Endothelial cell of umbilical vein (primary cell): Measurements from ENCODE around the gene GABBR2. TPM values are rescaled to one million over a fixed set of nuclear protein-coding genes. Genes with fewer than 3 reads are reported as not detected.

Experiments
- BruUV-seq: library from RNA; stranded (reverse); fragments of 400-500 nt; replicated peaks from 2 replicates; lab custom pipeline; 2021; lab: Mats Ljungman, UMichigan
- CTCF ChIA-PET: fragments of 300-600, 350-600 bp; sonication (Branson Sonifier 250); formaldehyde crosslinking; loops from one replicate; lab custom pipeline; 2021; ENCODE audit warnings: antibody characterized with exemption, inconsistent platforms; lab: Charles Lee
- POLR2A ChIA-PET: fragments of 300-600, 350-600 bp; sonication (Branson Sonifier 250); formaldehyde crosslinking; loops from one replicate; lab custom pipeline; 2021; ENCODE audit warnings: antibody characterized with exemption, inconsistent platforms; lab: Charles Lee
- DNase-seq: peaks from one replicate; pipeline ENCODE4 v3.0.0-alpha.2; 2011; ENCODE audit warnings: low read depth, low spot score
- FAIRE-seq: peaks from 2 replicates; lab custom pipeline; 2011; peaks lifted over from hg19 to GRCh38; lab: Jason Lieb, UNC
- H2AFZ ChIP-seq: 2 replicates; pipeline ENCODE4 v1.6.0; 2012; ENCODE audit warnings: low read depth, low read length, control low read depth, inconsistent platforms
- H3K27ac ChIP-seq: 2 replicates; pipeline ENCODE4 v1.5.1; 2011; ENCODE audit warnings: low read depth, mild to moderate bottlenecking, control low read depth, low read length, moderate library complexity; ENCODE audit not compliant: insufficient read depth
- H3K27me3 ChIP-seq, 2 experiments: 2 replicates each; pipeline versions ENCODE4 v1.6.0 to v1.6.1; 2011; ENCODE audit warnings: low read length in 2 of 2, mixed read lengths in 1 of 2; ENCODE audit not compliant: control insufficient read depth in 2 of 2, insufficient read depth in 2 of 2
- H3K36me3 ChIP-seq, 2 experiments: 2 replicates in 1 of 2; 3 replicates in 1 of 2; pipeline ENCODE4 v1.5.1; 2011; ENCODE audit warnings: low read length in 2 of 2, mild to moderate bottlenecking in 1 of 2, moderate library complexity in 1 of 2; ENCODE audit not compliant: control insufficient read depth in 2 of 2, insufficient read depth in 2 of 2; ENCODE audit errors: extremely low read depth in 1 of 2
- H3K4me1 ChIP-seq: 3 replicates; pipeline ENCODE4 v1.5.1; 2011; ENCODE audit warnings: mild to moderate bottlenecking, low read length; ENCODE audit not compliant: control insufficient read depth, insufficient read depth; ENCODE audit errors: extremely low read depth
- H3K4me2 ChIP-seq: 2 replicates; pipeline ENCODE4 v1.6.1; 2011; ENCODE audit warnings: low read length, control low read depth, mixed read lengths; ENCODE audit not compliant: insufficient read depth
- H3K4me3 ChIP-seq, 3 experiments: fragments of 200-600 bp in 1 of 3; sonication (generic), shearing (Covaris generic) in 1 of 3; replicated peaks in 1 of 3; 2 replicates each; pipeline ENCODE4 v1.5.1; 2011 to 2016; ENCODE audit warnings: control low read depth in 3 of 3, low read length in 3 of 3, mild to moderate bottlenecking in 2 of 3, inconsistent platforms in 1 of 3, low read depth in 1 of 3, moderate library complexity in 1 of 3; ENCODE audit not compliant: insufficient read depth in 1 of 3
- H3K79me2 ChIP-seq: 2 replicates; pipeline ENCODE4 v1.6.0; 2012; ENCODE audit warnings: low read length, inconsistent platforms; ENCODE audit not compliant: control insufficient read depth, insufficient read depth
- H3K9ac ChIP-seq: replicated peaks from 2 replicates; pipeline ENCODE3; 2011; ENCODE audit warnings: low read length, control low read depth; ENCODE audit not compliant: insufficient read depth; ENCODE audit errors: extremely low read depth
- H3K9me1 ChIP-seq: replicated peaks from 3 replicates; pipeline ENCODE4 v1.6.0; 2011; ENCODE audit warnings: mild to moderate bottlenecking, low read length; ENCODE audit not compliant: control insufficient read depth, insufficient read depth; ENCODE audit errors: extremely low read depth
- H3K9me3 ChIP-seq: replicated peaks from 2 replicates; pipeline ENCODE4 v1.5.1; 2012; ENCODE audit warnings: low read length, inconsistent platforms; ENCODE audit not compliant: control insufficient read depth, insufficient read depth
- H4K20me1 ChIP-seq: replicated peaks from 2 replicates; pipeline ENCODE3; 2011; ENCODE audit warnings: mild to moderate bottlenecking, low read length; ENCODE audit not compliant: control insufficient read depth, insufficient read depth; ENCODE audit errors: extremely low read depth
- EZH2 ChIP-seq: IDR thresholded peaks from 2 replicates; pipeline ENCODE4 v1.6.1; 2012; ENCODE audit warnings: borderline replicate concordance, low read depth, mild to moderate bottlenecking, moderate library complexity, low read length, inconsistent platforms; ENCODE audit not compliant: severe bottlenecking
- FOS ChIP-seq: IDR thresholded peaks from 2 replicates; pipeline ENCODE4 v1.6.1; 2011; ENCODE audit warnings: mild to moderate bottlenecking, low read length, moderate library complexity, borderline replicate concordance; ENCODE audit not compliant: insufficient read depth
- GATA2 ChIP-seq: IDR thresholded peaks from 2 replicates; pipeline ENCODE4 v1.7.0; 2011; ENCODE audit warnings: low read depth, mild to moderate bottlenecking, moderate library complexity, mixed read lengths, low read length; ENCODE audit not compliant: insufficient read length, insufficient read depth
- MAX ChIP-seq: IDR thresholded peaks from 2 replicates; pipeline ENCODE4 v1.6.1; 2011; ENCODE audit not compliant: insufficient read depth, insufficient read length
- MYC ChIP-seq: IDR thresholded peaks from one replicate; pipeline ENCODE4 v1.6.1; 2011; ENCODE audit warnings: mild to moderate bottlenecking, low read depth, low read length
- POLR2A ChIP-seq: IDR thresholded peaks from 2 replicates; pipeline ENCODE4 v1.6.1; 2012; ENCODE audit warnings: low read depth, mild to moderate bottlenecking, control low read depth, low read length
- POLR2AphosphoS5 ChIP-seq: IDR thresholded peaks from 2 replicates; pipeline ENCODE4 v1.6.1; 2012; ENCODE audit warnings: low read depth, mild to moderate bottlenecking, control low read depth, low read length, moderate library complexity; ENCODE audit not compliant: insufficient read depth
- dilution Hi-C: fragments of 300-500 bp; cut with MboI; formaldehyde crosslinking; loops from one replicate; pipeline ENCODE4 v1.15.0; 2019; ENCODE audit warnings: low sequenced_read_pairs; ENCODE audit not compliant: extremely low pct_ligation_motif_present
- intact Hi-C: fragments of 100-400 bp; cut with micrococcal nuclease; formaldehyde crosslinking; loops from one replicate; pipeline ENCODE4 v1.10.0; 2022
- polyA plus RNA-seq, 4 experiments: library from polyadenylated mRNA; depleted of rRNA in 3 of 4; stranded (reverse) in 3 of 4; unstranded in 1 of 4; fragments of >200 nt; gene quantifications; 2 replicates each; pipeline versions ENCODE4 v1.2.1 to v1.2.3, GENCODE V29; 2011 to 2012; ENCODE audit warnings: missing spikeins in 1 of 4
- total RNA-seq: library from RNA; stranded (reverse); gene quantifications from 2 replicates; pipeline ENCODE4 v1.2.3, GENCODE V29; 2021
- TF ChIP-seq, protein P1 (sequence below), 2 donors: IDR thresholded peaks; 1 replicate in 1 of 2; 2 replicates in 1 of 2; pipeline ENCODE4 v1.5.1; 2011; ENCODE audit warnings: low read length in 2 of 2, mild to moderate bottlenecking in 2 of 2, moderate library complexity in 2 of 2, control low read depth in 1 of 2, inconsistent platforms in 1 of 2, low read depth in 1 of 2; ENCODE audit not compliant: insufficient read depth in 1 of 2; ENCODE audit errors: extremely low read depth in 1 of 2

Gene GABBR2
- total and polyA plus RNA-seq, 2 donors (not counting 3 experiments of a cell fraction or from before 2014, with no cell fraction given) = 1.1 to 9.2 TPM

GRCh38 chr9:98660541-98660940 lies 48.2 kb downstream of the GABBR2 start:
- Histone ChIP-seq H4K20me1 (no peaks in the 10 kb centered on the region), H3K9me3 (no peaks in the 10 kb centered on the region), H3K4me3 (no peak overlapping the region), H3K4me1 (peaks cover 4% of the 10 kb centered on the region), H3K27ac (no peak overlapping the region), H2AFZ (peak overlapping the region; percentile 11), H3K36me3 (no peaks in the 10 kb centered on the region), H3K79me2 (no peaks in the 10 kb centered on the region), H3K9me1 (no peaks in the 10 kb centered on the region), H3K4me2 (peak overlapping the region; percentile 25), H3K27me3 (no peaks in the 10 kb centered on the region), H3K9ac (no peak overlapping the region)
- no TSS peak for BruUV-seq
- intact Hi-C loops (no loop called here), dilution Hi-C loops (no loop called here)
- ChIA-PET CTCF (interaction anchor here (1.1 kb wide), 1 partner anchor 13 kb away, joined by 3 read pairs; no protein-coding TSS in a partner anchor), POLR2A (no interaction called here)
- peak; percentile 78 for FAIRE-seq
- TF ChIP-seq MYC = no peak
- TF ChIP-seq GATA2 = peak; percentile 84
- TF ChIP-seq FOS = no peak
- DNase-seq = peak; percentile 46

- DNase-seq (peak; percentile 66), FAIRE-seq (no peak)
- Histone ChIP-seq H3K4me3 (no peak overlapping the region), H2AFZ (no peak overlapping the region), H3K27ac (no peak overlapping the region), H3K79me2 (peaks cover 2% of the 10 kb centered on the region), H3K4me2 (no peak overlapping the region), H3K9ac (no peak overlapping the region), H4K20me1 (no peaks in the 10 kb centered on the region), H3K9me1 (no peaks in the 10 kb centered on the region), H3K9me3 (no peaks in the 10 kb centered on the region), H3K4me1 (peaks cover 4% of the 10 kb centered on the region), H3K27me3 (no peaks in the 10 kb centered on the region), H3K36me3 (no peaks in the 10 kb centered on the region)
- no TSS peak for BruUV-seq
- POLR2A ChIA-PET = no interaction called here
- CTCF ChIA-PET = interaction anchor here (0.7 to 1.4 kb wide), 4 partner anchors 16 to 117 kb away, joined by 3 to 6 read pairs (median 4); no protein-coding TSS in a partner anchor
- dilution Hi-C loops (no loop called here), intact Hi-C loops (no loop called here)
- no peak for TF ChIP-seq MYC
- no peak for TF ChIP-seq FOS
- no peak for TF ChIP-seq POLR2A
- TF ChIP-seq POLR2AphosphoS5 = no peak
- no peak for TF ChIP-seq GATA2
- no peak for TF ChIP-seq MAX
- TF ChIP-seq EZH2 = no peak
- TF ChIP-seq, protein P1, sequence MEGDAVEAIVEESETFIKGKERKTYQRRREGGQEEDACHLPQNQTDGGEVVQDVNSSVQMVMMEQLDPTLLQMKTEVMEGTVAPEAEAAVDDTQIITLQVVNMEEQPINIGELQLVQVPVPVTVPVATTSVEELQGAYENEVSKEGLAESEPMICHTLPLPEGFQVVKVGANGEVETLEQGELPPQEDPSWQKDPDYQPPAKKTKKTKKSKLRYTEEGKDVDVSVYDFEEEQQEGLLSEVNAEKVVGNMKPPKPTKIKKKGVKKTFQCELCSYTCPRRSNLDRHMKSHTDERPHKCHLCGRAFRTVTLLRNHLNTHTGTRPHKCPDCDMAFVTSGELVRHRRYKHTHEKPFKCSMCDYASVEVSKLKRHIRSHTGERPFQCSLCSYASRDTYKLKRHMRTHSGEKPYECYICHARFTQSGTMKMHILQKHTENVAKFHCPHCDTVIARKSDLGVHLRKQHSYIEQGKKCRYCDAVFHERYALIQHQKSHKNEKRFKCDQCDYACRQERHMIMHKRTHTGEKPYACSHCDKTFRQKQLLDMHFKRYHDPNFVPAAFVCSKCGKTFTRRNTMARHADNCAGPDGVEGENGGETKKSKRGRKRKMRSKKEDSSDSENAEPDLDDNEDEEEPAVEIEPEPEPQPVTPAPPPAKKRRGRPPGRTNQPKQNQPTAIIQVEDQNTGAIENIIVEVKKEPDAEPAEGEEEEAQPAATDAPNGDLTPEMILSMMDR (IDR thresholded peaks at IDR 0.05; ENCODE audit: extremely low read depth in 1 of 2, insufficient read depth in 1 of 2, low read depth in 1 of 2, low read length in 2 of 2) = no peak
Observed at GRCh38 chr9:98658951-98659351, 49.8 kb downstream of the GABBR2 start.
